Measurements from ENCODE around the gene GPR78. TPM values are rescaled to one million over a fixed set of nuclear protein-coding genes. Genes with fewer than 3 reads are reported as not detected.

The GPR78 gene
- polyA plus RNA-seq, 4 donors, result 0.06 TPM; not detected in 3

DNA sequence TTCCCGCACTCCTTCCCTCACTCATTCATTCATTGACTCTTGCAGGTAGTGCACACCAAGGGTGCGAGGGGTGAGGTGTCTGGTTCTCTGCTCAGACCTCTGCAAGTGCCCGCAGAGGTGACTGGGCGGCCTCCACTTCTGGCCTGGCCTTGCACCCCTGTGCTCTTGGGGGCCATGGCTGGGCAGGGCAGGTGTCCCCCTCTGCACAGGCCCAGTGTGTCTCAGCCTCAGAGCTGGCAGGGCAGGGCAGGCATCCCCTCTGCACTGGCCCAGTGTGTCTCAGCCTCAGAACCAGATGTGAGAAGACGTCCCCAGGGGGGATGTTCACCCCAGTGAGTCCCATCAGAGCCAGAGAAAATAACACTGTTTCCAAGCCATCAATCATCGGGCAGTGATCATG lies 29.2 kb downstream of the GPR78 start:
- Histone ChIP-seq H3K4me3 (ENCODE audit: low read depth in 1 of 3, low read length in 3 of 3) (no peak overlapping the region), H3K27me3 (ENCODE audit: control insufficient read depth in 3 of 3, insufficient read depth in 3 of 3, low read length in 3 of 3) (no peaks in the 10 kb centered on the region), H3K4me1 (ENCODE audit: control insufficient read depth in 3 of 3, insufficient read depth in 2 of 3, low read depth in 1 of 3, low read length in 2 of 3) (no peaks in the 10 kb centered on the region), H3K27ac (ENCODE audit: low read depth in 1 of 3, low read length in 2 of 3) (no peak overlapping the region), H3K9me3 (ENCODE audit: control insufficient read depth in 2 of 2, insufficient read depth in 1 of 2, low read depth in 1 of 2, low read length in 1 of 2) (no peaks in the 10 kb centered on the region), H3K36me3 (ENCODE audit: control insufficient read depth in 3 of 3, insufficient read depth in 2 of 3, low read depth in 1 of 3, low read length in 3 of 3) (no peaks in the 10 kb centered on the region)
- no peak for DNase-seq
- no peak for FAIRE-seq
- 66 to 79% (median 79%) methylated on average over 6 of the region's 6 CpGs for WGBS, 3 donors

DNA sequence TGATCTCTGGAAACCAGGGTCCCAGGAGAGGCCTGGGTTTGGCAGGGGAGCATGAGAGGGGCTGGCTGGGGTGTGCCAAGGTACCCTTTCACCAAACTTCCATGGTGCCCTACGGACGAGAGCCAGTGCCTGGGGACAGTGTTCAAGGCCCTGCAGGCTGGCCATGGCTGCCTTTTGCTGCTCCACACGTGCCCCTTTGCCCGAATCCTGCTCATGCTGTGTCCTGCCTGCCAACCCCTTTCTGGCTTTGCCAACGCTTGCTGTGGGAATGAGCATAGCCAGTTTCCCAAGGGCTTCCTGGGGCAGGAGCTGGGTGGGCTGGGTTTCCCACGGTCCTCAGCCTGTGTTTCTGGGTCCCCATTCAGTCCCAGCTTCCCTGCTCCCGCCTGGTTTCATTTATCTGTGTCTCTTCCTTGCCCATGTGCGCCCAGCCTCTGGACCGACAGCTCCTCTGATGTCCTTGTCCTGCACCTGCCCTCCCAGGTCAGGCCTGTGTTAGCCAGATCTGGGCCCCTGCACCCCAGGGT lies 29.7 kb downstream of the GPR78 start:
- no peak for DNase-seq
- no peaks in the 10 kb centered on the region for H3K4me1 ChIP-seq (ENCODE audit: control insufficient read depth in 3 of 3, insufficient read depth in 2 of 3, low read depth in 1 of 3, low read length in 2 of 3)
- H3K27ac ChIP-seq (ENCODE audit: low read depth in 1 of 3, low read length in 2 of 3), result no peak overlapping the region
- H3K9me3 ChIP-seq (ENCODE audit: control insufficient read depth in 2 of 2, insufficient read depth in 1 of 2, low read depth in 1 of 2, low read length in 1 of 2), result no peaks in the 10 kb centered on the region
- 40 to 67% (median 43%) methylated on average over 9 of the region's 9 CpGs for WGBS, 3 donors
- no peaks in the 10 kb centered on the region for H3K27me3 ChIP-seq (ENCODE audit: control insufficient read depth in 3 of 3, insufficient read depth in 3 of 3, low read length in 3 of 3)
- H3K36me3 ChIP-seq (ENCODE audit: control insufficient read depth in 3 of 3, insufficient read depth in 2 of 3, low read depth in 1 of 3, low read length in 3 of 3), result no peaks in the 10 kb centered on the region
- FAIRE-seq, result no peak
- no peak overlapping the region for H3K4me3 ChIP-seq (ENCODE audit: low read depth in 1 of 3, low read length in 3 of 3)

DNA sequence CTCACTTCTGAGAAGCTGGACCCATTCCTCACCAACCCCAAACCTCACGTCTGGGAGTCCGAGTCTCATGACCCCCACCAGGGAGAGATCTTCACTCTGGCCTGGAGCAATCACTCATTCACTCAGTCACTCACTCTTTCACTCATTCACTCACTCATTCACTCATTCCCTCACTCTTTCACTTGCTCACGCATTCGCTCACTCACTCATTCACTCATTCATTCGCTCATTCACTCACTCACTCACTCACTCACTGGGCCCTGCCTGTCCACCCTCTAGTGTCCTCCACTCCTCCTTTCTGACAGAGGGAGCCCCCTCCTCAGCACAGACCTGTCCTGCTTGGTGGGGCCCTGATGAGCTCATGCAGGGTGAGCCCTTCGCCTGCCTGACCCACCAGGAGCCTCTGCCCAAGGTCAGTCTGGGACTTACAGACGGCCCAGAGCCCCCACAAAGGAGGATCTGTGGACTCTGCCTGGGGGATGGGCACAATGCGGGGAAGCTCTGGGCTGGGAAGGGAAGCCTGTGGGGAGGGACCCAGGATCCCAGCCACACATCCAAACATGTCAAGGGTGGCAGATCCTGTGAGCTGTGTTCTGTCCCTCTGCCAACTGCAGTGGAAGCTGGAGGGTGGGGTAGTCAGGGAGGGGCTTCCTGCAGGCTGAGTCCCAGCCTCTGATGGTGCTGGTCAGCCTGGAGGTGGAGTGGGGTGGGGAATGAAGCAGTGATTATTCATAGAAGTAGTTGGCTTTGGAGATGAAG lies 30.8 kb downstream of the GPR78 start:
- no peak overlapping the region for H3K27ac ChIP-seq (ENCODE audit: low read depth in 1 of 3, low read length in 2 of 3)
- DNase-seq, result no peak
- no peak for FAIRE-seq
- H3K4me1 ChIP-seq (ENCODE audit: control insufficient read depth in 3 of 3, insufficient read depth in 2 of 3, low read depth in 1 of 3, low read length in 2 of 3), result no peaks in the 10 kb centered on the region
- no peaks in the 10 kb centered on the region for H3K9me3 ChIP-seq (ENCODE audit: control insufficient read depth in 2 of 2, insufficient read depth in 1 of 2, low read depth in 1 of 2, low read length in 1 of 2)
- WGBS, 3 donors, result 63 to 70% (median 66%) methylated on average over 8 of the region's 8 CpGs
- no peaks in the 10 kb centered on the region for H3K27me3 ChIP-seq (ENCODE audit: control insufficient read depth in 3 of 3, insufficient read depth in 3 of 3, low read length in 3 of 3)
- no peak overlapping the region for H3K4me3 ChIP-seq (ENCODE audit: low read depth in 1 of 3, low read length in 3 of 3)
- H3K36me3 ChIP-seq (ENCODE audit: control insufficient read depth in 3 of 3, insufficient read depth in 2 of 3, low read depth in 1 of 3, low read length in 3 of 3), result no peaks in the 10 kb centered on the region

DNA sequence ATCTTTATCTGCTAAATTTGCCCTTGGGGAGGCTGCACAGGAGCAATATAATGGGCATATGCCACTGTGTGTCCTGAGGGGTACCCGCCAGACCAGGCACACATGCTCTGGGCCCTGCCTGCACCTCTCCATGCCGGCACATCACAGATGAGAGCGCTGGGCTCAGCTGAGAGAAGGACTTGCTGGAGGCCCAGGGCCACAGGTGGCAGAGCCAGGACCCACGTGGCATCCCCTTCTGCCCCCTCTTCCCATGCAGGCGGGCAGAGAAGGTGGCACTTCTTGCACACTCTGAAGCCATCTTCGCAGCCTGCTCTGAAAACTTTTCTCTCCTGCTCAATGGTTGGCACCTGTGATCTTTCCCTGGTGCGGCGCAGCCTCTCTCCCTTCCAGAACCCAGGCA lies 32.5 kb downstream of the GPR78 start:
- DNase-seq (no peak), FAIRE-seq (no peak)
- Histone ChIP-seq H3K27me3 (ENCODE audit: control insufficient read depth in 3 of 3, insufficient read depth in 3 of 3, low read length in 3 of 3) (no peaks in the 10 kb centered on the region), H3K27ac (ENCODE audit: low read depth in 1 of 3, low read length in 2 of 3) (no peak overlapping the region), H3K36me3 (ENCODE audit: control insufficient read depth in 3 of 3, insufficient read depth in 2 of 3, low read depth in 1 of 3, low read length in 3 of 3) (no peaks in the 10 kb centered on the region), H3K9me3 (ENCODE audit: control insufficient read depth in 2 of 2, insufficient read depth in 1 of 2, low read depth in 1 of 2, low read length in 1 of 2) (no peaks in the 10 kb centered on the region), H3K4me1 (ENCODE audit: control insufficient read depth in 3 of 3, insufficient read depth in 2 of 3, low read depth in 1 of 3, low read length in 2 of 3) (no peaks in the 10 kb centered on the region), H3K4me3 (ENCODE audit: low read depth in 1 of 3, low read length in 3 of 3) (no peak overlapping the region)
- 79 to 88% (median 81%) methylated on average over 8 of the region's 8 CpGs for WGBS, 3 donors

DNA sequence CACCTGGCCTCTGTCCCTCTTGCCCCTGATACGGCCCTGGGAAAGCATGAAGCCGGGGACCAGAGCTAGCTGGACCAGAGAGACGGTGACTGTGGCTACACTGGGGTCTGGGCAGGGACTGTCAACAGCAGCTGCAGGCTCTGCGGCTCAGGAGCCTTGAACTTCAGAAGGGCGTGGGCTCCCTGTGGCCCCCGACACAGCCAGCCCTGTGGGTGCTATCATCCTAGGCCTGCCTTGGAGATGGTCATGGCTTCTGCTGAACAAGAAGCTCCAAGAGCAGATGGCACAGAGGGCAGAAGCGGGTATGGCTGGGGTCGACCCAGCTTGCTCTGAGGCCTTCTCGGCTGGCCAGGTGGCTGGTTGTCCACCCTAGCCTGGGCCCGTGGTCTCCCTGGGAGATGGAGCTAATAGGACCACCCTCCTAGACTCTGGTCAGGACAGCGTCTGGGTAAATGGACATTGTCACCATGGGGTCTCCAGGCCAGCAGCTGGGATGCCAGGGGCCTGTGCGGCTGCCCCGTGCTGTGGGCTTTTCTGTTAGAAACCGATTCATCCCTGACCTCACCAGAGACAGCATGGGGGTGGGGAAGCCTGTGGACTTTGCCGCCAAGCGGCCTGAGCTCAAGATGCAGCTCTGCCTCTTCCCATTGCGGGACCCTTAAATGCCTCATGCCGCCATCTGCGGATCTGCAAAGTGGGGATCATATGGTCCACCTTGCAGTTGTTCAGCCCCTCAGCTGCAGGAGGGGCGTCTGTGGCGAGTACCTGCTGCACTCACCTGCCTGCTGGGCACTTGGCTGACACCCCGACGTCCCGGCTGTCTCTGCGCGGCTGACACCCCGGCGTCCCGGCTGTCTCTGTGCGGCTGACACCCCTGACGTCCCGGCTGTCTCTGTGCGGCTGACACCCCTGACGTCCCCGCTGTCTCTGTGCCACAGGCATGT lies 33.5 kb downstream of the GPR78 start:
- no peaks in the 10 kb centered on the region for H3K4me1 ChIP-seq (ENCODE audit: control insufficient read depth in 3 of 3, insufficient read depth in 2 of 3, low read depth in 1 of 3, low read length in 2 of 3)
- WGBS, 3 donors, result 82 to 91% (median 89%) methylated on average over 35 of the region's 35 CpGs
- H3K9me3 ChIP-seq (ENCODE audit: control insufficient read depth in 2 of 2, insufficient read depth in 1 of 2, low read depth in 1 of 2, low read length in 1 of 2), result no peaks in the 10 kb centered on the region
- H3K36me3 ChIP-seq (ENCODE audit: control insufficient read depth in 3 of 3, insufficient read depth in 2 of 3, low read depth in 1 of 3, low read length in 3 of 3), result no peaks in the 10 kb centered on the region
- no peak for FAIRE-seq
- H3K27ac ChIP-seq (ENCODE audit: low read depth in 1 of 3, low read length in 2 of 3), result no peak overlapping the region
- DNase-seq, result no peak
- H3K27me3 ChIP-seq (ENCODE audit: control insufficient read depth in 3 of 3, insufficient read depth in 3 of 3, low read length in 3 of 3), result no peaks in the 10 kb centered on the region
- no peak overlapping the region for H3K4me3 ChIP-seq (ENCODE audit: low read depth in 1 of 3, low read length in 3 of 3)

DNA sequence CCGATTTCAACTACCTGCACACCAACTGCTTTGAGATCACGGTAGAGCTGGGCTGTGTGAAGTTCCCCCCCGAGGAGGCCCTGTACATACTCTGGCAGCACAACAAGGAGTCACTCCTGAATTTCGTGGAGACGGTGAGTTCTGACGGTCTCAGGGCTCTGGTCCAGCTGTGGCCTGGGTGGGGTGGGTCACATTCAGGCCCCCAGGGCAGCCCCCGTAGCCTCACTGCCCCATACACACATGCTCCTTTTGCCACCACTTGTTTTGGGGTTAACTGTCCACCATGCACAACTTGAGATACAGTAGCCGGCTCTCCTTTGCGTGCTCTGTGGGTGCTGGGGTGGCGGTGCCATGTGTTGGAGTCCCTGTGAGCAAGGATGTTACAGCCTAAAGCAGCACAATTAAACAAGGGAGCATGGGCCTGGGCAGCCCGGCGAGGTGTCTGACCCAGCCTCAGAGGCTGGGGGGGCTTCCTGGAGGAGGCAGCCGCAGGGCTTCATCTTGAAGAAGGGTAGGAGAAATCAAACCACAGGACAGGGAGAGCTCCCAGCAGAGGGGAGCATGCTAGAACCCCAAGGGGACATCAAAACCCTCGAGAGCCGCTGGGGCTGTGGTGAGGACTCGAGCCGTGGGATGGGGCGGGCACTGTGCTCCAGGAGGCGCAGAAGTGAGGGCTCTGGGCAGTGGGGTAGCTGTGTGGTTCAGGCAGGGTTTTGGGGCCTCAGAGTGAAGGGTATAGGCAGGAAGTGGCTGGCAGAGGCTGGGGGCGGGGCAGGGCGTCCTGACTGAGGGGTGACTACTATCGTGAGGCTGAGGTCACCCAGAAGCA lies 34.4 kb downstream of the GPR78 start:
- H3K27me3 ChIP-seq (ENCODE audit: control insufficient read depth in 3 of 3, insufficient read depth in 3 of 3, low read length in 3 of 3), result no peaks in the 10 kb centered on the region
- H3K4me1 ChIP-seq (ENCODE audit: control insufficient read depth in 3 of 3, insufficient read depth in 2 of 3, low read depth in 1 of 3, low read length in 2 of 3), result no peaks in the 10 kb centered on the region
- WGBS, 3 donors, result 70 to 77% (median 70%) methylated on average over 22 of the region's 22 CpGs
- no peaks in the 10 kb centered on the region for H3K36me3 ChIP-seq (ENCODE audit: control insufficient read depth in 3 of 3, insufficient read depth in 2 of 3, low read depth in 1 of 3, low read length in 3 of 3)
- H3K9me3 ChIP-seq (ENCODE audit: control insufficient read depth in 2 of 2, insufficient read depth in 1 of 2, low read depth in 1 of 2, low read length in 1 of 2), result no peaks in the 10 kb centered on the region
- DNase-seq (no peak), FAIRE-seq (no peak)
- H3K4me3 ChIP-seq (ENCODE audit: low read depth in 1 of 3, low read length in 3 of 3), result no peak overlapping the region
- no peak overlapping the region for H3K27ac ChIP-seq (ENCODE audit: low read depth in 1 of 3, low read length in 2 of 3)

DNA sequence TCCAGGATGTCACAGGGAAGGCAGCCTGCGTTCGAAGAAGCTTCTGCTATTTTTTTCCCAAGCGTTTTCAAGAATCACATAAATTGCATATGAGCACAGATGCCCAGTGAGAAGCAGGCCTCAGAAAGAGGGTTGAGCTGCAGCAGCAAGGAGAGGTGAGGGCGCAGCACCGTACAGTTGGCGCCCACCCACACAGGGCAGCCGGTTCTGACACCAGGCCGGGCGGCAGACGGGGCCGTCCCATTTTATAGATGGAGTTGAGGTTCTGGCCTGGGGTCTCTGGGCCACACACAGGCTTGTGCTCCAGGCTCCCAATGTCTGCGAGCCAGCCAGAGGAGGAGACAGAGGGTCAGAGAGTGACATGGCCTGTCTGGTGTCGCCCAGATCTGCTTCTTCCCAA lies 35.2 kb downstream of the GPR78 start:
- DNase-seq (no peak), FAIRE-seq (no peak)
- no peaks in the 10 kb centered on the region for H3K4me1 ChIP-seq (ENCODE audit: control insufficient read depth in 3 of 3, insufficient read depth in 2 of 3, low read depth in 1 of 3, low read length in 2 of 3)
- no peak overlapping the region for H3K4me3 ChIP-seq (ENCODE audit: low read depth in 1 of 3, low read length in 3 of 3)
- H3K27me3 ChIP-seq (ENCODE audit: control insufficient read depth in 3 of 3, insufficient read depth in 3 of 3, low read length in 3 of 3), result no peaks in the 10 kb centered on the region
- no peaks in the 10 kb centered on the region for H3K9me3 ChIP-seq (ENCODE audit: control insufficient read depth in 2 of 2, insufficient read depth in 1 of 2, low read depth in 1 of 2, low read length in 1 of 2)
- H3K27ac ChIP-seq (ENCODE audit: low read depth in 1 of 3, low read length in 2 of 3), result no peak overlapping the region
- WGBS, 3 donors, result 82 to 89% (median 83%) methylated on average over 13 of the region's 13 CpGs
- H3K36me3 ChIP-seq (ENCODE audit: control insufficient read depth in 3 of 3, insufficient read depth in 2 of 3, low read depth in 1 of 3, low read length in 3 of 3), result no peaks in the 10 kb centered on the region

Measured in small intestine (tissue), 7 donors.